Thoracic aorta (tissue), 2 donors: ENCODE results near the gene CBX4. TPM values are rescaled to one million over a fixed set of nuclear protein-coding genes. Genes with fewer than 3 reads are reported as not detected.
A peak's percentile ranks its signal among the peaks of the same experiment; 100 is the strongest.

Experiments
- ATAC-seq: fragments of 150-250 bp; one replicate; pipeline ENCODE4 v1.8.0; 2017; ENCODE audit warnings: low read depth; ENCODE audit not compliant: insufficient number of reproducible peaks, low FRiP score
- DNase-seq: peaks from one replicate; pipeline ENCODE4 v3.0.0-alpha.2; 2020; ENCODE audit warnings: low spot score
- H3K27ac ChIP-seq, 2 donors: fragments of 200-600 bp; sonication (generic); 1 replicate in 1 of 2; 2 replicates in 1 of 2; pipeline ENCODE4 v1.5.1; 2016; ENCODE audit warnings: mild to moderate bottlenecking in 2 of 2, moderate library complexity in 2 of 2
- H3K27me3 ChIP-seq: fragments of 200-600 bp; sonication (generic); replicated peaks from 2 replicates; pipeline ENCODE4 v1.6.0; 2016; ENCODE audit warnings: mild to moderate bottlenecking; ENCODE audit not compliant: insufficient read depth
- H3K36me3 ChIP-seq: fragments of 200-600 bp; sonication (generic); one replicate; pipeline ENCODE4 v1.5.1; 2016
- H3K4me1 ChIP-seq, 2 donors: fragments of 200-600 bp; sonication (generic); 1 replicate in 1 of 2; 2 replicates in 1 of 2; pipeline versions ENCODE4 v1.5.1 to v1.6.0; 2016; ENCODE audit warnings: low read depth in 2 of 2, mild to moderate bottlenecking in 1 of 2; ENCODE audit not compliant: control insufficient read depth in 1 of 2
- H3K4me3 ChIP-seq: fragments of 200-600 bp; sonication (generic); 2 replicates; pipeline ENCODE4 v1.5.1; 2016; ENCODE audit warnings: mild to moderate bottlenecking
- H3K9me3 ChIP-seq: fragments of 200-600 bp; sonication (generic); 2 replicates; pipeline ENCODE4 v1.5.1; 2016
- total RNA-seq, 2 donors: library from RNA; depleted of rRNA; stranded (reverse); fragments of >200 nt; gene quantifications; one replicate each; pipeline versions ENCODE4 v1.1.0 to v1.2.3, GENCODE V29; 2016
- TF ChIP-seq, protein P1 (sequence below): fragments of 200-600 bp; sonication (generic); IDR thresholded peaks from one replicate; pipeline ENCODE4 v1.5.1; 2019; ENCODE audit warnings: antibody characterized with exemption

Gene CBX4
- total RNA-seq, 2 donors from 2014 or later = 6.2 to 10.4 TPM

DNA sequence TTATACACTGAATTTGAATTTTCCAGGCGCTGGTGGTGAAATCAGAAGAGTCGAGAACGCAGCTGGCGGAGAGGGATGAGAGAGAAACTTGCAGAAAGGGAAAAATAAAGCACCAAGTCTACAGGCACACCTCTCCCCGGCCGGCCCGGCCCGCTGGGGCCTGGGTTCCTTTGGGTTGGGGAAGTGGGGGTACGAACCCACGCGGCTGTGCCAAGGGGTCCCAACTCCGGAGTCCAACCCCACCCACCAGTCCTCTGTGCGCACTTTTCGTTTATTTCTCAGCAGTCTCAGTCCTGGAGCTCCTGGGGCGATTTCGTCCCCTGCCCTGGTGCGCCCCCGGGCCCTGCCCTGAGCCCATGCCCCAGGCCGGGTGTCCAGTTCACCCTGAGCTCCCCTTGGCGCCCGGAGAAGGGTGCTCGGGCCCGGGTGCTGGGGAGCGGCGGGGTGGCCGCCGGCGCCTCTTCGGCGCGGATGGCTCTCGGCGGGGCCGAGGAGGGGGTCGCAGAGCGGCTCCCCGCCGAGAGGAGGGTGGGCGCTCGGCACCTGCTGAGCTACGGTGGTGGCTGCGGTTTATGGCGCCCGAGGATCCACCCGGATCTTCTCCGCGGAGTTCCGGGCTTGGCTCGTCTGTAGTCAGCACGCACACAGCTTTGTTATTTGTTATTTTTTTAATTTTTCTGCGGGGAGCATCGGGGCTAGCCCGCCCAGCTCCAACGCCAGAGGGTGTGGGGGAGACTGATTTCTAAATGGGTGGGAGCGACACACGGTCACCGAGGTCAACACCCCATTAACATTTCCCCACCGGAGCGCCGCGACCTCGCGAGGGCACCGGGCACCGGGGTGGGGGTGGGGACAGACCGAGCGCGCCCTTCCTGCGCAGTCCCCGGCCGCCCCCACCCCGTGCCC is 26.6 kb downstream of the CBX4 start:
- no peak for ATAC-seq
- H3K4me3 ChIP-seq = peak overlapping the region; percentile 47
- peaks cover 18 to 37% of the 10 kb centered on the region in 2 donors for H3K4me1 ChIP-seq

DNA sequence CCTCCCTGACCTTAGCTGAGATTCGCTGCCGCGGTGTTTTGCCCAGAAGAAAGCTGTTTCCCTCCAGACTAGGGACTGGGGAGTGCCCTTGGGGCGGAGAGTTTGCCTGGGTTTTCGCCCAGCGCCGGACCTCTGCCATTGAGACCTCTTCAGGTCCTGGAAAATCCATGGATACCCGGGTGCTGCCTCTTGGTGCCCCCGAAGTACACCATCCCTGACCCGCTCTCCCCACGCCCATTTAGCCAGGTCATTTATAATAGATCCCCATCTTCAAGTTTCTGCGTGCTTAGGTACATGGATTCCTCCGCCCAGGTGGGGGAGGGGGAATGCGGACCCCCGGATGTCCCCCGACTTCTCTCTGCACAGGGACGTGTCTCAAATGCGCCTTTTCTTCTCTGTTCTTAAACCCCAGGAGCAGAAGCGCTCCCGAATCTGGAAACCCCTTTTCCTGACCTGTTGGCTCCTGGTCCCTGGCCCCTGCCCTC is 27.3 kb downstream of the CBX4 start:
- Histone ChIP-seq H3K27me3 (peaks cover 44% of the 10 kb centered on the region), H3K27ac (no peak overlapping the region), H3K9me3 (no peaks in the 10 kb centered on the region), H3K36me3 (no peaks in the 10 kb centered on the region), H3K4me1 (peaks cover 18 to 37% of the 10 kb centered on the region in 2 donors), H3K4me3 (no peak overlapping the region)
- TF ChIP-seq, protein P1, sequence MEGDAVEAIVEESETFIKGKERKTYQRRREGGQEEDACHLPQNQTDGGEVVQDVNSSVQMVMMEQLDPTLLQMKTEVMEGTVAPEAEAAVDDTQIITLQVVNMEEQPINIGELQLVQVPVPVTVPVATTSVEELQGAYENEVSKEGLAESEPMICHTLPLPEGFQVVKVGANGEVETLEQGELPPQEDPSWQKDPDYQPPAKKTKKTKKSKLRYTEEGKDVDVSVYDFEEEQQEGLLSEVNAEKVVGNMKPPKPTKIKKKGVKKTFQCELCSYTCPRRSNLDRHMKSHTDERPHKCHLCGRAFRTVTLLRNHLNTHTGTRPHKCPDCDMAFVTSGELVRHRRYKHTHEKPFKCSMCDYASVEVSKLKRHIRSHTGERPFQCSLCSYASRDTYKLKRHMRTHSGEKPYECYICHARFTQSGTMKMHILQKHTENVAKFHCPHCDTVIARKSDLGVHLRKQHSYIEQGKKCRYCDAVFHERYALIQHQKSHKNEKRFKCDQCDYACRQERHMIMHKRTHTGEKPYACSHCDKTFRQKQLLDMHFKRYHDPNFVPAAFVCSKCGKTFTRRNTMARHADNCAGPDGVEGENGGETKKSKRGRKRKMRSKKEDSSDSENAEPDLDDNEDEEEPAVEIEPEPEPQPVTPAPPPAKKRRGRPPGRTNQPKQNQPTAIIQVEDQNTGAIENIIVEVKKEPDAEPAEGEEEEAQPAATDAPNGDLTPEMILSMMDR = no peak
- ATAC-seq (no peak), DNase-seq (no peak)

More for the DNA sequence above, 26.6 kb downstream of the CBX4 start:
- no peak for DNase-seq
- Histone ChIP-seq H3K9me3 (no peaks in the 10 kb centered on the region), H3K36me3 (no peaks in the 10 kb centered on the region), H3K27ac (no peak overlapping the region), H3K27me3 (peaks cover 44% of the 10 kb centered on the region)
- TF ChIP-seq, protein P1 = no peak

DNA sequence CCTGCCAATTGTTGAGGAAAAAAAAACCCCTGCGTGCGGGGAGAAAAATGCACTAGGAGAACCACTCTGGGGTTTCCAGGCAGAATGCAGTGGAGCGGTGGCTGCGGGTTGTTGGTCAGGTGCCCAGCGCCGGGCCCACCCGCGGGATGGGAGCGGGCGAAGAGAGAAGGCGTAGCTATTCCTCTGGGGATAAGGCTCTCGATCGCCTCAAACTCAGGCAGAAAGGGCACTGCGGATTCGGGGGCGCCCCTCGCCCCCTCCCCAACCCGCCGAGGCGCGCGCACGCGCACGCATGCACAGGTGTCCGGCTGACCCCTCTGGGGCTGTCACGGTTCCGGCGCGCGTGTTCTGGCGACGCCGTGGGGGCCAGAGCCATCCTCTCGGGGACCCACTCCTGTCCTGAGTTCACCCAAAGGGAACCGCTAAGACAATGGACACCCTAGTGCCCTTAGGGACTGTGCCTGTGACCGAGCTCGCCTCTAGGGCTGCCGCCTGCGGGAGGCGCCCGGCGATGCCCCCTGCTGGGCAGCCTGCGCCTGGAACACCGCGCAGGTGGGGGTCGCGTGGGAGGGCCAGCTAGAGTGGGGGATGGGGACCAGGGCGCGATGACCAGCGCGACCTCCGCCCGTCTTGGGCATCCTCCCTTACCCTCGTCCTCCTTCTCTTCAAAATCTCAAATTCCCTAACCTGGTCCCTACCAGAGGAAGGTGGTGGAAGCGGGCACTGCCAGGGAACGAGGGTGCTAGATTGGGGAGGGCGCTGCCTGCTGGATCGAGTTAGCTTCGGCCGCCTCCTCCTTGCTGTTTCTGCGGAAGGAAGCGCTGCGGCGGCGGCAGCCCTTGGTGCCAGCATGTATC is 28.0 kb downstream of the CBX4 start:
- H3K4me1 ChIP-seq = peaks cover 18 to 37% of the 10 kb centered on the region in 2 donors
- H3K27me3 ChIP-seq = peaks cover 48% of the 10 kb centered on the region
- TF ChIP-seq, protein P1 = peak; percentile 35
- H3K36me3 ChIP-seq = no peaks in the 10 kb centered on the region
- no peaks in the 10 kb centered on the region for H3K9me3 ChIP-seq
- no peak for ATAC-seq
- H3K4me3 ChIP-seq = no peak overlapping the region
- DNase-seq = no peak
- H3K27ac ChIP-seq = no peak overlapping the region

DNA sequence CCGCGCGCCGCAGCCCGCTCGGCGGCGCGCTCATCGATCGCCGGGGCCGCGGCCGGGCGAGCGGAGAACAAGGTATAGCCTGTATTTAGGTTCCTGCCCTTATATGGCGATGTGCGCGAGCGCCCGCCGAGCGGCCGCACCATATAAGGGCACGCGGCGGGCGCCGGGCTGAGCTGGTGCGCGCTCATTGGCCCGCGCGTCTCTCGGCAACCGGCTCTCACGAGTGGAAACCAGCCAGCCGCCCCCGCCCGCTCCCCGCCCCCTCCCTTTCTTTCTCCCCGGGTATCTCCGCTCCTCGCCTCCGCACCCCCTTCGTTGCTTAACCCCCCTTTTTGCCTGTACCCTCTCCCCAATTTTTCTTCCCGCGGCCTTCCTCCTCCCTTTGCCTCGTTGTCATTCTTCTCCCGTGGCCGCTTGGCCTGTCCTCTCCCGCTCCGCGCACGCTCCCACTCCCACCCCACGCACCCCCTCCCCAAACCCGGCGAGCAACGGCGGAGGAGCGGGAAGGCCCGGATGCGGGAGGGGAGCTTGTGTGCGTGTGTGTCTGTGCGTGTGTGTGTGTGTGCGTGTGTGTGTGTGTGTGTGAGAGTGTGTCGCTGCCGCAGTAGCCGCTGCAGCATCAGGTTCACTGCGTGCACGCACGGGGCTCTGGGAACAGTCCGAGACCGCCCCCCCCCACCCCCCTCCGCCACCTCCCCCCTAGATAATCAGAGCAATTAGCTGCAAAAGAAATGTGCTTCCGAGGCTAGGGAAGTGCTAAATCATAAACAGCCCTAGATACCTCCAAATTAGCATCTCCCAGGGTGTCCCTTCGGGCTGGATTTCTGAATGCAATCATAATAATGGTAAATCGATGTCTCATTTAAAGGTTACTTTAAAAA is 28.9 kb downstream of the CBX4 start:
- Histone ChIP-seq H3K4me1 (peaks cover 17 to 33% of the 10 kb centered on the region in 2 donors), H3K4me3 (peak overlapping the region; percentile 55), H3K9me3 (no peaks in the 10 kb centered on the region), H3K36me3 (no peaks in the 10 kb centered on the region), H3K27ac (no peak overlapping the region), H3K27me3 (peaks cover 50% of the 10 kb centered on the region)
- ATAC-seq (no peak), DNase-seq (no peak)
- TF ChIP-seq, protein P1 = no peak
